Esophagus (tissue), 2 donors: ENCODE data around the gene FDXR. TPM values are rescaled to one million over a fixed set of nuclear protein-coding genes. Genes with fewer than 3 reads are reported as not detected.

Experiments used
- H3K27ac ChIP-seq, 2 donors: one replicate each; pipeline ENCODE4 v1.5.1; 2013; ENCODE audit warnings: low read depth in 2 of 2, mild to moderate bottlenecking in 2 of 2, inconsistent platforms in 1 of 2, low read length in 1 of 2, moderate library complexity in 1 of 2
- H3K27me3 ChIP-seq, 2 donors: one replicate each; pipeline ENCODE4 v1.6.1; 2013; ENCODE audit warnings: low read length in 2 of 2, control low read depth in 1 of 2, mild to moderate bottlenecking in 1 of 2; ENCODE audit not compliant: insufficient read depth in 2 of 2, control insufficient read depth in 1 of 2
- H3K36me3 ChIP-seq, 2 donors: one replicate each; pipeline ENCODE4 v1.6.1; 2013; ENCODE audit warnings: low read length in 1 of 2; ENCODE audit not compliant: control insufficient read depth in 2 of 2, insufficient read depth in 2 of 2
- H3K4me1 ChIP-seq, 2 donors: one replicate each; pipeline ENCODE4 v1.6.1; 2013; ENCODE audit warnings: low read length in 1 of 2; ENCODE audit not compliant: control insufficient read depth in 2 of 2, insufficient read depth in 2 of 2
- H3K4me3 ChIP-seq, 2 donors: one replicate each; pipeline ENCODE4 v1.5.1; 2013; ENCODE audit warnings: low read length in 2 of 2, mild to moderate bottlenecking in 2 of 2, low read depth in 1 of 2, moderate library complexity in 1 of 2
- H3K9me3 ChIP-seq, 2 donors: one replicate each; pipeline ENCODE4 v1.6.1; 2013; ENCODE audit warnings: mild to moderate bottlenecking in 2 of 2, low read depth in 1 of 2, low read length in 1 of 2, moderate library complexity in 1 of 2; ENCODE audit not compliant: control insufficient read depth in 2 of 2, insufficient read depth in 1 of 2
- WGBS, 2 donors: extraction: QIAGEN DNeasy Blood & Tissue Kit; methylation state at CpG; one replicate each; pipeline ENCODE4 v1.1.7; 2013; 5-methylcytosine and 5-hydroxymethylcytosine counted together
- polyA plus RNA-seq, 2 donors: library from polyadenylated mRNA; stranded (reverse); fragments of 200-250 nt; gene quantifications; one replicate each; pipeline ENCODE4 v1.2.3, GENCODE V29; 2013
- donor health status: healthy with polysubstance abuse.
- donor health status: Bipolar disorder and iron deficiency.

FDXR gene
- polyA plus RNA-seq, 2 donors: 13.4 to 28.9 TPM

DNA sequence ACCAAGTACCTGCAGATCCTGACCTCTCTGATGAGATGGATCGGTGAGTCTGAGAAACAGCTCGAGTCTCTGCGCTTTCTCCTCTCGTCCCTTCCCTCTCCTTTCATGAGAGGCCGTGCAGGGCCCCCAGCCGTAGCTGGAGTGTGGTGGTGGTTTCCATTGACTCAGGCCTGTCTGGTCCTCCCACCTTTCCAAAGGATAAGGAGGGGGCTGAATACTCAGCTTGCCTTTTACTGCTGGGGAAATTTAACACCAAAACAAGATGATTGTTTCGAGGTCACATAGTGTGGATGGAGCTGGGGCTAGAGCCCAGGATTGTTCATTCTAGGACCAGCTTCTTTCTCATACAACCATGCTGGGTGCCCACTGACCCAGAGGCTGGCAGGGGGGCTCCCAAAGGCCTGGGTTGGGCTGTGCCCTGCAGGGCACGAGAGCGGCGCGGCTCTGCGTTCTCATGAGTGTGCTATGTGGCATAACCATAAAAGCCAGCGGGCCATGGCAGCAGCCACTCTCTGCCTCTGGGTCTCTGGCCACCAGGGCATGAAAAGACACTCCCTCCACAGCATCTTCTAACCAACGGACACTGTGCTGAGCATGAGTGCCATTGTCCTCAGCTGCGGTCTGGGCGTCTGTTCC is 52.9 kb downstream of the FDXR start:
- WGBS, 2 donors: 96 to 98% methylated on average over 16 of the region's 16 CpGs
- no peak overlapping the region for H3K27ac ChIP-seq
- no peak overlapping the region for H3K4me3 ChIP-seq
- H3K4me1 ChIP-seq: no peaks in the 10 kb centered on the region
- H3K27me3 ChIP-seq: no peaks in the 10 kb centered on the region
- peaks cover 0 to 8% of the 10 kb centered on the region in 2 donors for H3K36me3 ChIP-seq
- H3K9me3 ChIP-seq: no peaks in the 10 kb centered on the region

GRCh38 chr17:74818291-74818938 is 54.4 kb downstream of the FDXR start:
- WGBS, 2 donors: 93 to 95% methylated on average over 16 of the region's 16 CpGs
- H3K9me3 ChIP-seq: no peaks in the 10 kb centered on the region
- H3K27me3 ChIP-seq: no peaks in the 10 kb centered on the region
- H3K4me1 ChIP-seq: peaks cover 0 to 2% of the 10 kb centered on the region in 2 donors
- H3K4me3 ChIP-seq: no peak overlapping the region
- H3K36me3 ChIP-seq: peaks cover 0 to 4% of the 10 kb centered on the region in 2 donors
- no peak overlapping the region for H3K27ac ChIP-seq

DNA sequence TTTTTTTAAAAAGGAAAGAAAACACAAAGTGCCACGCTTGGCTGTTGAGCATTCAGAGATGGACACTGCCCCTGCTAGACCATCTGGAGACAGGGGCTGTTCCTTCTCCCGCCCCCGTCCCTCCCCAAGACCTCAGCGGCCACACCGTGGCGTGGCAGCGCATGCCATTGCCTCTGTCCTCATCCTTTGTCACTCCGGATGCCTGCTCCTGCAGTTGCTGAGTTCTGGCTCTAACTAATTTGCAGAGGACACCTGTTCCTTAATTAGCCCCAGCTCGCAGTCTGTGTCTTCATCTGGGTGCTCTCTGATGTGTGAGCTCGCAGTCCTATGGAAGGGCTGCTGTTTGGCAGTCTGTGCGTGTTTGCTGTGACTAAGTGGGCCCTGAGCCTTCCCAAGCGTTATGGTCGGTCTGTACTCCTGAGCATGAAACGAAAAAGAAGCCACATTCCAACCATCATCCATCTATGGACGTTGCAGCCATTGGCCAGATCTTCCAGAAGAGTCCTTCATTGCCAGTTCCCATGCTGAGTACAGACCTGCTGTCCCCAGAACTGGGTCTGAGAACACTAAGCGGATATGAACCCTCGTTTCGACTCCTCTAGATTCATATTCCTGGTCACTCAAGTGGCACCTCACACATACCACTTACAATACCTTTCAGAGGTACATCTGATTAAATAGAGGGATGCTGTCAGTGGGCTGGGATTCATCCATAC is 55.7 kb downstream of the FDXR start:
- Histone ChIP-seq H3K9me3 (no peaks in the 10 kb centered on the region), H3K36me3 (peaks cover 0 to 4% of the 10 kb centered on the region in 2 donors)
- WGBS, 2 donors: 90 to 91% methylated on average over 17 to 18 of the region's 18 CpGs

DNA sequence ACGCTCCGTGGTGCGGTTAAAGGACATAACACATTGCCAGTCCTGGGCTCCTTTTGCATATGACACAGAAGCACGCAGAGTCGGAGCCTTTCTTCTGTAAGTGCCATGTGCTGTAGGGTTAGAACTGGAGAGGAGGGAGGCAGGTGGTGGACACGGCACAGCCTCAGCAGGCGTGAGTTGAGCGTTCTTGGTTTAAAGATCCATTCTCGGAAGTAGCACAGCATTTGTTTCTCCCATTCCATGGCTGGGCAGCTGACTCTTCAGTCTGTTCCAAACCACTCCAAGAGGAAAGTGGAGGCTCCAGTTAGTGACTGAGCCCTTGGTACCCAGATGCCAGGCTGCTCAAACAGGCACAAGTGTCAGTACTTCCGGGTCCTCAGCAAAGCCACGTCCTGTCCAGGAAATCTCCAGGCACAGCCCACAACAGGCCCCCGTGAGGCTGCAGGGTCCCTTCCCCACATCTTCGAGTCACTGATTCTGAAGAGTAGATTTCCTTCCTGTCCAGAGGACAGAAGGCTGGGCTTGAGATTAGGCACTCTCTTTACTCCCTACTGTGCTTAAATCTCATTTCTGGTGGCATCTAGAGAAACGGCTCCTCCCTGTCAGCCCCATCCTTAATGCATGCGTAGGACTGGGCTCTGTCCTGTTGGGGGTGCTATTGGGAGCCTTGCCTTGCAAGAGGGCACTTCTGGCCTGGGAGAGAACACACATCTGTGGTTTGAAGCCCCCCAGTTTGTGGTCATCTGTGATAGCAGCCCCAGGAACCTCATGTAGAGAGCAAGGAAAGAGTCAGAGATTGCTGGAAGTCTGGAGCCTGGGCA is 57.0 kb downstream of the FDXR start:
- Histone ChIP-seq H3K27me3 (no peaks in the 10 kb centered on the region), H3K4me3 (no peak overlapping the region), H3K36me3 (peaks cover 0 to 4% of the 10 kb centered on the region in 2 donors), H3K9me3 (no peaks in the 10 kb centered on the region), H3K27ac (no peak overlapping the region), H3K4me1 (peaks cover 0 to 2% of the 10 kb centered on the region in 2 donors)
- WGBS, 2 donors: 85 to 87% methylated on average over 15 of the region's 15 CpGs

More for the DNA sequence above, 55.7 kb downstream of the FDXR start:
- Histone ChIP-seq H3K4me1 (peaks cover 0 to 2% of the 10 kb centered on the region in 2 donors), H3K4me3 (no peak overlapping the region), H3K27me3 (no peaks in the 10 kb centered on the region), H3K27ac (no peak overlapping the region)

GRCh38 chr17:74815067-74815466 is 57.7 kb downstream of the FDXR start:
- H3K4me3 ChIP-seq: no peak overlapping the region
- peaks cover 0 to 7% of the 10 kb centered on the region in 2 donors for H3K36me3 ChIP-seq
- H3K9me3 ChIP-seq: no peaks in the 10 kb centered on the region
- H3K27ac ChIP-seq: no peak overlapping the region
- 95 to 98% methylated on average over 7 of the region's 7 CpGs for WGBS, 2 donors
- peaks cover 0 to 2% of the 10 kb centered on the region in 2 donors for H3K4me1 ChIP-seq
- no peaks in the 10 kb centered on the region for H3K27me3 ChIP-seq

DNA sequence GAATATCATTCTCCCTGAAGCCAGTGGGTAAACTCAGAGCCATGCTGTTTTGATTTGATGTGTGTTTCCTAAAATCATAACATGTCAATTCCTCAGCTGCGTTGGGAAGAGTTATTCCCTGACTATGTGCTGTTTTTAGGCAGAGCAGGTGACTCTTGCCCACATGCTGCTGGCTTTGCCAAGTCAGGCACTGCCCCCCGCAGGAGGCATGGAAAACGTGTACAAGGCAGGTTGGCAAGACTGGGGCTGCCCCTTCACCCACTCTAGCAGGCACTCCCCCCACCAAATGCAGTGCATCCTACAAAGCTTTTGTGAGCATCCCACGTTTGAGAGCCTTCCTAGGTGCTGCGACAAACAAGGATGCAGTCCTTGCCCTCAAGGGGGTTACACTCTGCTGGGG is 58.3 kb downstream of the FDXR start:
- 86 to 87% methylated on average over 5 of the region's 5 CpGs for WGBS, 2 donors
- H3K9me3 ChIP-seq: no peaks in the 10 kb centered on the region
- peaks cover 0 to 2% of the 10 kb centered on the region in 2 donors for H3K4me1 ChIP-seq

More for the DNA sequence above, 58.3 kb downstream of the FDXR start:
- H3K27me3 ChIP-seq: no peaks in the 10 kb centered on the region
- peaks cover 0 to 8% of the 10 kb centered on the region in 2 donors for H3K36me3 ChIP-seq
- no peak overlapping the region for H3K27ac ChIP-seq
- H3K4me3 ChIP-seq: no peak overlapping the region

Other genes with a start within 250 kb of the FDXR start
- gene CD300E, start 249.3 kb downstream of the FDXR start, polyA plus RNA-seq: under 1 TPM; 0.02 to 0.12 TPM
- gene CD300LF, start 160.1 kb downstream of the FDXR start, polyA plus RNA-seq: under 1 TPM; 0.04 to 0.14 TPM
- under 1 TPM; 0.66 to 0.86 TPM for gene RAB37, start 135.7 kb downstream of the FDXR start, polyA plus RNA-seq
- 100 to 1,000 TPM; 108 to 224 TPM for gene NHERF1, start 124.4 kb downstream of the FDXR start, polyA plus RNA-seq
- gene NAT9, start 96.6 kb downstream of the FDXR start, polyA plus RNA-seq: 10 to 100 TPM; 19.7 to 25.6 TPM
- under 1 TPM; 0.08 to 0.10 TPM for gene GRIN2C, start 13.1 kb downstream of the FDXR start, polyA plus RNA-seq
- gene FADS6, start 20.6 kb upstream of the FDXR start, polyA plus RNA-seq: 1 to 10 TPM; 1.8 to 2.6 TPM
- gene USH1G, start 50.3 kb upstream of the FDXR start, polyA plus RNA-seq: 10 to 100 TPM in 1 of 2 donors, 1 to 10 TPM in 1; 6.0 to 11.9 TPM
- gene OTOP2, start 51.3 kb upstream of the FDXR start, polyA plus RNA-seq: under 1 TPM; 0.61 to 0.77 TPM
- 10 to 100 TPM; 11.2 to 16.1 TPM for gene OTOP3, start 62.9 kb upstream of the FDXR start, polyA plus RNA-seq
- 1 to 10 TPM; 2.7 to 6.6 TPM for gene HID1, start 99.8 kb upstream of the FDXR start, polyA plus RNA-seq
- gene CDR2L, start 114.6 kb upstream of the FDXR start, polyA plus RNA-seq: 1 to 10 TPM; 3.6 to 4.3 TPM
- 10 to 100 TPM; 31.8 to 42.4 TPM for gene MRPL58, start 139.7 kb upstream of the FDXR start, polyA plus RNA-seq
- 100 to 1,000 TPM; 465 to 697 TPM for gene ATP5PD, start 174.0 kb upstream of the FDXR start, polyA plus RNA-seq
- gene KCTD2, start 174.2 kb upstream of the FDXR start, polyA plus RNA-seq: 10 to 100 TPM in 1 of 2 donors, 1 to 10 TPM in 1; 10.0 to 11.5 TPM
- gene SLC16A5, start 215.0 kb upstream of the FDXR start, polyA plus RNA-seq: 1 to 10 TPM; 8.7 to 10.0 TPM
- 1 to 10 TPM; 6.3 to 7.0 TPM for gene ARMC7, start 237.0 kb upstream of the FDXR start, polyA plus RNA-seq